Hair follicular keratinocyte (primary cell): Measurements from ENCODE around the gene ANKRD9. TPM values are rescaled to one million over a fixed set of nuclear protein-coding genes. Genes with fewer than 3 reads are reported as not detected.

Experiments
- total RNA-seq: library from RNA; depleted of rRNA; stranded (reverse); fragments of >200 nt; gene quantifications from 2 replicates; pipeline ENCODE4 v1.2.3, GENCODE V29; 2015

ANKRD9 gene
- total RNA-seq: 67.8 and 78.7 TPM in 2 replicates

GRCh38 chr14:102509746-102510615, at the start of gene ANKRD9:
Gene ANKRD9 (minus strand): TSS chr14:102509776. CDS start chr14:102507889, 1,887 bp downstream.

Other genes starting within 250 kb of the ANKRD9 start
- gene MOK, start 204.6 kb downstream of the ANKRD9 start, total RNA-seq: 20.8 and 34.4 TPM in 2 replicates
- gene ZNF839, start 190.0 kb downstream of the ANKRD9 start, total RNA-seq: 6.8 and 7.7 TPM in 2 replicates
- 56.2 and 65.4 TPM in 2 replicates for gene CINP, start 146.9 kb downstream of the ANKRD9 start, total RNA-seq
- gene TECPR2, start 146.8 kb downstream of the ANKRD9 start, total RNA-seq: 4.3 and 8.1 TPM in 2 replicates
- gene RCOR1, start 82.9 kb upstream of the ANKRD9 start, total RNA-seq: 14.1 and 22.2 TPM in 2 replicates